NOMO-1 treated with DMSO at 0.1 percent for 48 hours (cell line): ENCODE data around the gene FIS1.
"Not testable (repeated sequence)": the region's sequence is repeated elsewhere in the genome, so short reads cannot be mapped to it uniquely, and the experiment has no call there.

Experiments used
- DNase-seq: peaks from one replicate; lab custom pipeline; 2025; ENCODE audit not compliant: unreplicated experiment; lab: John Stamatoyannopoulos, UW

The FIS1 gene

DNA sequence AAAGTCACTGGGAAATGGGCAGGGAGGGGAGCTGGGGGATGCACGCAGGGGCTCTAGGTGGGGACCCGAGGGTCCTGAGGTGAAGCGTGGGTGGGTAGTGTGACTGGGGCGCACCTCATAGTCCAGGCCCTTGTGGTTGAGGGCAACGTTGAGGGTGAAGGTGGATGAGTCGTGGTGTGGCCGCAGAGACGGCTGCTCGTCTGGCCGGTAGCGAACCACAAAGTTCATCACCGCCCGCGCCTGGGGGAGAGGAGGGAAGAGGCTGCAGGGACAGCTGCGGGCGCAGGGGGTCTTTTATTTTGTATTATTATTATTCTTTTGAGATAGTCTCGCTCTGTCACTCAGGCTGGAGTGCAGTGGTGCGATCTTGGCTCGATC, 38.2 kb downstream of the FIS1 start:
- no peak for DNase-seq

DNA sequence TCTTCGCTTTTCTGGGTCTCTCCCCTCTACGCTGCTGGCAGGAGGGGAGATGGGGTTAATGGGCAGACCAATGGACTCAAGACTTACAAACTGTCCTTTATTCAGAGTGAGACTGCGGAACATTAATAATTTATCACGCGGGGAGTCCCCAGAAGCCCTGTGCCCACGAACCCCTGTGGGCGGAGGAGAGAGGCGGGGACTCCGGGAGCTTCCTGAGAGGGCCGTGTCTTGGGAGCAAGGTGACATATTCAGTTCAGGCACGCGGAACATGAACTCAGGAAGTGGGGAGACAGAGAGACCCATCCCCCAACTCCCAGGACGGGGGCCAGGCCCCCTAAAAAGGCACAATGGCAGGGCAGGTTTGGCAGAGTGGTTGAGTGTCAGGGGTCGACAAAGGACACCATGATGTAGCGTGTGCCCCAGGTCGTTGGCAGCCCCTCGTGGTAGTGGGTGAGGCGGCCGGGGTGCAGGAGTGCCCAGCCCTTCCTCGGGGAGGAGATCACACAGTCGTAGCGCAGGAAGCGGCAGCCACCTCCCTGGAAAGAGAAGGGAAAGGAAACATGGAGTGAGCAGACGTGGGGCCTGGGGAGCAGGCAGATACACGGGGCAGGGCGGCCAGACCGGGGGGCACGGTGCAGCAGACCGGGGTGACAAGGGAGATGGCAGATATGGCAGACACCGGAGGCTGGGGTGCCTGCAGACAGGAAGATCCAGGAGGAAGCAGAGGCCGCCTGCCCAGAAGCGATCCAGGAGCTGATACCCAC, 38.8 kb downstream of the FIS1 start:
- DNase-seq, result no peak

DNA sequence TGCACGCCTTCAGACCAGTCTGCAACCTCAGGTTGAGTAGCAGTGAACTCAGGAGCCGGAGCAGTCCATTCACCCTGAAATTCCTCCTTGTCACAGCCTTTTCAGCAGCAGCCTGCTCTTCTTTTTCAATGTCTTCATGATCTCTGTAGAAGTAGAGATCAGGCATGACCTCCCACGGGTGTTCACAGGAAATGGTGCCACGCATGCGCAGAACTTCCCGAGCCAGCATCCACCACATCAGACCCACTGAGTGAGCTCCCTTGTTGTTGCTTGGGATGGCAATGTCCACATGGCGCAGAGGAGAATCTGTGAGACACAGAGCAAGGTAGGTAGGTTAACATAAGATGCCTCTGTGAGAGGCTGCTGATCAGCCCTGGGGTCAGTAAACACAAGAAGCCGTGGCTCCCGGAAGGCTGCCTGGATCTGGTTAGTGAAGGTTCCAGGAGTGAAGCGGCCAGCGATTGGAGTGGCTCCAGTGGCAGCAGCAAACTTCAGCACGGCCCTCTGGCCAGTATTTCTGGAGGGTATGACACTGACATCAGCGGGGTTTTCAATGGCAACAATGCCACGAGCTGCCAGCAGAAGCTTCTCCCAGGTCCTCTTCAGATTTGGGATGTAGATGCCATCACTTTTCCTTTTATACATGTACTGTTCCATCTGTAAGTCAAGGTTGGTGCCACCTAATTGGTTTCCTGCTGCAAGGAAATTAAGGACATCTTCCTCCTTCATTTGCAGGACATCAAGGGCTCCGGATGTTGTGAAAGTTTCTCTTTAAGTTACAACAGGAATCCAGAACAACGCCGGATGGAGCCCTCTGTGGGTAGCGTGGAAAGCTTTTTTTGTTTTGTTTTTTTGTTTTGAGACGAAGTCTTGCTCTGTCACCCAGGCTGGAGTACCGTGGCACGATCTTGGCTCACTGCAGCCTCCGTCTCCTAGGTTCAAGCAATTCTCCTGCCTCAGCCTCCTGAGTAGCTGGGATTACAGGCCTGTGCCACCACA, 40.8 kb downstream of the FIS1 start:
- peak; percentile 88 for DNase-seq

DNA sequence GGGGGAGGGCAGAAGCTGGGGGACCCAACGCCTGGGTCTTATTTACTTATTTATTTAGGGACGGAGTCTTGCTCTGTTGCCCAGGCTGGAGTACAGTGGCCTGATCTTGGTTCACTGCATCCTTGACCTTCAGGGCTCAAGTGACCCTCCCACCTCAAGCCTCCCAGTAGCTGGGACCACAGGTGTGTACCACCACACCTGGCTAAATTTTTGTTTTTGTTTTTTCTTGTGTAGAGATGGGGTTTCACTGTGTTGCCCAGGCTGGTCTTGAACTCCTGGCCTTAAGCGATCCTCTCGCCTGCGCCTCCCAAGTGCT, 42.3 kb downstream of the FIS1 start:
- DNase-seq, result no peak

DNA sequence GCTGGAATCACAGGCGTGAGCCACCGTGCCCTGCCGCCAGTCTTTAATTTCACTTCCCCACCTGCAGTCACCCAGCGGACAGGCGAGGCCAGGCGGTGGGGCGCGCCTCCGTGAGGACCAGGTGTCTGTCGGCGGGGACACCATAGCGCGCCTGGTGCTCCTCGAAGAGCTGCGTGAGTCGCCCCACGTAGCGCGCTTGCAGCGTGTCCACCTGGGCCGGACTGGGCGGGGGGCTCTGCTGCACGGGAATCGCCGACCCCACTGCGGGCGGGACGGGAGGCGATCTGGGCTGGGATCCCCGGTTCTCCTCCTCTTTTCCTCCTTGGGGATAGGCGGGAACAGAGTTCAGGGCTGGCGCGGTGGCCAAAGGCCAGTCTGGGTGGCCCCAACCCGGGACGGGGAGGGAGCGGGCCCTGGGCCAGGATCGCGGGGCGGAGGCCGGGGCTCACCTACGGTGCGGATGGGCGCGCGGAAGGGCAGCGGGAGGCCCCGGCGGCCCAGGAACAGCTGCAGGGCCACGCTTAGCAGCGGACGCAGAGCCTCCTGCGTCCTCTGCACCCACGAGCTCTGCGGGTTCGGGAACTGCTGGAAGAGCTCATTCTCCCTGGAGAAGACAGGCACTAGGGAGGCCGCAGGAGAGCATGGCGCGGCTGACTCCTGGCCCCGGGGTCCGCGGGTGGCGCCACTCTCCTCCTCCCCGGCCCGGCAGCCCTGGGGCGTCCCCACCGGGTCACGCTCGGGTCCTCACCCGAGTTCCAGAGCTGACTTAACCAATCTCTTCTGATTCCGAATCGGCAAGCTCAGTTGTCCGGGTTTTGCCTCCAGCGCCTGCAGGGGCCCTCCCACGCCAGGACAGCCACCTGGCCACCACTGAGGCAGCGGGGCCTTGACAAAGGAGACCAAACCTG, 42.9 kb downstream of the FIS1 start:
- no peak for DNase-seq

DNA sequence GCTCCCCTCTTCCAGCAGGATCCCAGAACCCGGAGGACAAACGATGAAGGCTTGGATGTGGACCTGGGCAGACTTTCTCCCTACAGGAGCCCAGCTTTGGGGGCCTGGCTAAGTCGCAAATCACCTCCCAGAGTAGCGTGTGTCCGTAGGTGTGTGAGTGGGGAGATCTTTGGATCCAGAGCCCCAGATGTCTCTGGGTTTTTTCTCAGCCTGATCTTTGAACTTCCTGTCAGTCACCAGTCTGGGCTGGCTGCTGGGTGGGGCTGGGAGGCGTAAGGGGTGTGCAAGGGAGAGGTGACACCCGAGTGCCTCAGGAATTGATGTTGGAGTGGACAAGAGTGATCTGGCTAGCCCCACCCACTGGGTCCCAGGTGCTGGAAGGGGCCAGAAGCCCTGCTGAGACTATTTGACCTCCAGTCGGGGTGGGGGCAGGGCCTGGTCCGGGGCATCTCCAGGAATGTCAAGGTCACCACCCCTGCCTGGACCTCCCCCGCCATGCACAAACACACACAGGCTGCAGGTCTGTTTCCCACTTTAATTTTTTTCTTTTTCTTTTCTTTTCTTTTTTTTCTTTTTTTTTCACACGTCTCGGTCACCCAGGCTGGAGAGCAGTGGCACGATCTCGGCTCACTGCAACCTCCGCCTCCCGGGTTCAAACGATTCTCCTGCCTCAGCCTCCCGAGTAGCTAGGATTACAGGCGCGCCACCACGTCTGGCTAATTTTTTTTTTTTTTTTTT, 43.9 kb downstream of the FIS1 start, which contains the start of gene MOGAT3:
Gene MOGAT3, minus strand, starts transcription at position 175 of the 738 bp plus-strand sequence. CDS start 182 bp downstream, outside the sequence.
- no peak for DNase-seq

DNA sequence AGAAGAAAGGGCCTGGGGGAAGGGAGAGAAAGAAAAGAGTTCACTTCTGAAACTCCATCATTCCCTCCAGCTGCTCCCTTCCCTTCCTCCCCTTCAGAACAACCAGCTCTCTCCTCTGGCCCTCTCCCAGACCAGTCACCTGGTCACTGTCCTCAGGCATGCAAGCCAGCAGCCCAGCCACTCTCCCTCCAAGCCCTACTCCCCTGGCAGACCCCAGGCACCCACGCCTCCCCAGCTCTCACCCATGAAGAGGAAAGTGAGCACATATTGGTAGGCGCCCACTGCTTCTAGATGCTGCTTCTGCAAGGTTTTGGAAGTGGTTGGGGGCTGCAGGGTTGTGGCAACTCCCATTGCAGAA, 44.4 kb downstream of the FIS1 start:
- DNase-seq, result no peak

DNA sequence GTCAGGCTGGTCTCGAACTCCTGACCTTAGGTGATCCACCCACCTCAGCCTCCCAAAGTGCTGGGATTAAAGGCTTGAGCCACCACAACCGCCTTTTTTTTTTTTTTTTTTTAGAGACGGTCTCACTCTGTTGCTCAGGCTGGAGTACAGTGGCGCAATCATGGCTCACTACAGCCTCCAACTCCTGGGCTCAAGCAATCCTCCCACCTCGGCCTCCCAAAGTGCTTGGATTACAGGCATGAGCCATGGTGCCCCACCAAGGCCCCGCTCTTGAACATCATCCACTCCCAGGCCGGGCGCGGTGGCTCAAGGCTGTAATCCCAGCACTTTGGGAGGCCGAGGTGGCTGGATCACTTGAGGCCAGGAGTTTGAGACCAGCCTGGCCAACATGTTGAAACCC, 45.4 kb downstream of the FIS1 start:
- not testable (repeated sequence) for DNase-seq

DNA sequence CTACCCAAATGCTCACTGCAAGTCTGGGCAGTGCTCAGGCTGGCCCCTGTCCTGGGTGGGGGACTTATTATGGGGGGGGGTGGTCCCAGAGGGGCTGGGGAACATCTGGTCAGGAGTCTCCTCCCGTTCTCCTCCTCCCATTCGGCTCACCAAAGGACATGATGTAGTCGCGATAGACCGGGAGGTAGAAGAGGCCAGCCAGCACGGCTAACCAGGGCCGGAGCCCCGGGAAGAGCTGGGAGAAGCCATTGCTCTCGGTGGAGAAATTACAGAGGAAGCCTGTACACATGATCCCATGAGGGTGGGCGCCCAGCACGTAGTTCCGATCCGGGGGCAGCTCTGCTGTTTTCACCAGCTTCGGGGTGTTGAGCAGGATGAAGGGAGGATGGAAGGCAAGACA, 46.4 kb downstream of the FIS1 start:
- no peak for DNase-seq

DNA sequence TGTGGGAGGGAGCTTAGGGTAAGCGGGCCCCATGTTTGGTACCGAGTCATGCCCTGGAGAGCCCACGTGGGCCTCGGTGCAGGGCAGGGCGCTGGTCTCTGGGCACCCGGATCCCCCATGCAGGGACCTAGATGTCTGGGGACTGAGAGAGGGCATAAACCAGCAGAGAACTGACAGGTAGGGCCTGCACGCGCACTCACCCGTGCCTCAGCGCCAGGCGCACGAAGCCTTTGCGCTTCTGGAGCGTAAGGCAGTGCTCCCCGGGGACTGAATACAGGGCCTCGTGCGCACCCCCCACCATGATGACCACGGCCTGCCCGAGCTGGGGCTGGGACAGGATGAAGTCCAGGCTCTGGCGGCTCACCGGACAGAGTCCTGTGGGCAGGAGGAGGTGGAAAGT, 46.9 kb downstream of the FIS1 start:
- DNase-seq, result no peak

DNA sequence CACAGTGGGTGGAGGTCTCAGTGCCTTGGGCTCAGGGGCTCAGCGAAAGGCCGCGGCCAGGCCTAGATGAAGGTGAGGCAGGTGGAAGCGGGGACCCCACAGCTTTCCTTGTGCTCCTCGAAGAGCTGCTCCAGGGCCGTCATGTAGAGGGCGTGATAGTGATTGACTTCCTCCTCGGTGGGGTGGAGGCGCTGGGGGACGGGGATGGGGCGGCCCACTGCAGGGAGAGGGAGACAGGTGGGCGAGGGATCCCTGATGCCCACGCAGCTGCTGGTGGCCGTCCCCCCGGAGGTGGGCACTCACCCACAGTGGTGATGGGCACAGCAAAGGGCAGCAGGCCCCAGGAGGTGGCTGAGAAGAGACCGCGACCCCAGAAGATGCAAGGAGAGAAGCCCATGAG, 49.0 kb downstream of the FIS1 start:
- no peak for DNase-seq
